Uterus (tissue), 4 donors: ENCODE measurements around the gene SLC2A2. TPM values are rescaled to one million over a fixed set of nuclear protein-coding genes. Genes with fewer than 3 reads are reported as not detected.

ENCODE experiments used
- DNase-seq, 2 donors: peaks; one replicate each; pipeline ENCODE4 v3.0.0-alpha.2; 2019 to 2020
- H3K27ac ChIP-seq, 2 donors: fragments of 200-600 bp; sonication (generic); 1 replicate in 1 of 2; 2 replicates in 1 of 2; pipeline ENCODE4 v1.5.1; 2016 to 2018
- H3K27me3 ChIP-seq, 2 donors: fragments of 200-600 bp; sonication (generic); one replicate each; pipeline ENCODE4 v1.5.1; 2018 to 2019; ENCODE audit warnings: control low read depth in 1 of 2
- H3K36me3 ChIP-seq, 2 donors: fragments of 200-600 bp; sonication (generic); one replicate each; pipeline ENCODE4 v1.5.1; 2019; ENCODE audit warnings: control low read depth in 1 of 2
- H3K4me1 ChIP-seq, 2 donors: fragments of 200-600 bp; sonication (generic); one replicate each; pipeline ENCODE4 v1.5.1; 2018 to 2019; ENCODE audit warnings: control low read depth in 1 of 2
- H3K4me3 ChIP-seq, 2 donors: fragments of 200-600 bp; sonication (generic); 1 replicate in 1 of 2; 2 replicates in 1 of 2; pipeline ENCODE4 v1.5.1; 2018 to 2019; ENCODE audit warnings: mild to moderate bottlenecking in 1 of 2
- H3K9me3 ChIP-seq, 2 donors: fragments of 200-600 bp; sonication (generic); one replicate each; pipeline ENCODE4 v1.5.1; 2019; ENCODE audit warnings: control low read depth in 1 of 2
- CTCF ChIP-seq, 4 experiments: fragments of 200-600 bp in 2 of 4; fragments of 450-650 bp in 2 of 4; sonication (generic) in 2 of 4; IDR thresholded peaks; one replicate each; pipeline ENCODE4 v1.5.1; 2016 to 2019; ENCODE audit warnings: antibody characterized with exemption in 4 of 4, mild to moderate bottlenecking in 2 of 4, moderate library complexity in 1 of 4
- POLR2A ChIP-seq, 2 donors: fragments of 450-650 bp; IDR thresholded peaks; one replicate each; pipeline ENCODE4 v1.6.1; 2016; ENCODE audit warnings: antibody characterized with exemption in 2 of 2, mild to moderate bottlenecking in 1 of 2, moderate library complexity in 1 of 2
- intact Hi-C: fragments of 100-400 bp; cut with DNase I; formaldehyde crosslinking; loops from one replicate; pipeline ENCODE4 v1.15.1; 2023; ENCODE audit warnings: low total_unique reads
- total RNA-seq, 4 donors: library from RNA; depleted of rRNA in 3 of 4; stranded (reverse); fragments of >200 nt in 3 of 4; gene quantifications; one replicate each; pipeline versions ENCODE4 v1.1.0 to v1.2.4, GENCODE V29; 2014 to 2023
- donor health status: DM: yes; HTN: yes; CAD: no.

SLC2A2 gene
- total RNA-seq, 4 donors from 2014 or later: not detected

GRCh38 chr3:171064461-171064860, 37.9 kb upstream of the SLC2A2 start:
- no peaks in the 10 kb centered on the region for H3K9me3 ChIP-seq
- H3K27me3 ChIP-seq: no peaks in the 10 kb centered on the region
- no peak for DNase-seq
- no peak overlapping the region for H3K27ac ChIP-seq
- H3K4me1 ChIP-seq: no peaks in the 10 kb centered on the region
- no peak for TF ChIP-seq POLR2A (IDR thresholded peaks at IDR 0.05)
- no peak for TF ChIP-seq CTCF (IDR thresholded peaks at IDR 0.05)
- H3K4me3 ChIP-seq: no peak overlapping the region
- intact Hi-C loops: no loop called here
- H3K36me3 ChIP-seq: no peaks in the 10 kb centered on the region

GRCh38 chr3:171061749-171062148, 35.2 kb upstream of the SLC2A2 start:
- no peak for DNase-seq
- intact Hi-C loops: no loop called here

GRCh38 chr3:171059978-171060377, 33.5 kb upstream of the SLC2A2 start:
- H3K4me1 ChIP-seq: no peaks in the 10 kb centered on the region
- no peak overlapping the region for H3K27ac ChIP-seq
- no peaks in the 10 kb centered on the region for H3K9me3 ChIP-seq
- no peak overlapping the region for H3K4me3 ChIP-seq
- no peaks in the 10 kb centered on the region for H3K36me3 ChIP-seq
- TF ChIP-seq POLR2A (IDR thresholded peaks at IDR 0.05): no peak
- TF ChIP-seq CTCF (IDR thresholded peaks at IDR 0.05): no peak
- intact Hi-C loops: no loop called here
- H3K27me3 ChIP-seq: no peaks in the 10 kb centered on the region
- DNase-seq: no peak

More at GRCh38 chr3:171061749-171062148, 35.2 kb upstream of the SLC2A2 start:
- Histone ChIP-seq H3K36me3 (no peaks in the 10 kb centered on the region), H3K4me3 (no peak overlapping the region), H3K27ac (no peak overlapping the region), H3K9me3 (no peaks in the 10 kb centered on the region), H3K4me1 (no peaks in the 10 kb centered on the region), H3K27me3 (no peaks in the 10 kb centered on the region)
- TF ChIP-seq POLR2A (IDR thresholded peaks at IDR 0.05) (no peak), CTCF (IDR thresholded peaks at IDR 0.05) (no peak)

- no peaks in the 10 kb centered on the region for H3K27me3 ChIP-seq
- no peaks in the 10 kb centered on the region for H3K36me3 ChIP-seq
- H3K27ac ChIP-seq: no peak overlapping the region
- no peaks in the 10 kb centered on the region for H3K9me3 ChIP-seq
- no peak for DNase-seq
- intact Hi-C loops: no loop called here
- H3K4me3 ChIP-seq: no peak overlapping the region
- H3K4me1 ChIP-seq: no peaks in the 10 kb centered on the region
- no peak for TF ChIP-seq POLR2A (IDR thresholded peaks at IDR 0.05)
- TF ChIP-seq CTCF (IDR thresholded peaks at IDR 0.05): no peak
Measured at GRCh38 chr3:171058873-171059603, 32.5 kb upstream of the SLC2A2 start.

- no peak overlapping the region for H3K4me3 ChIP-seq
- TF ChIP-seq POLR2A (IDR thresholded peaks at IDR 0.05) (no peak), CTCF (IDR thresholded peaks at IDR 0.05) (no peak)
- no peak overlapping the region for H3K27ac ChIP-seq
Measured at GRCh38 chr3:171058058-171058457, 31.5 kb upstream of the SLC2A2 start.

More at GRCh38 chr3:171058058-171058457, 31.5 kb upstream of the SLC2A2 start:
- no peak for DNase-seq
- Histone ChIP-seq H3K9me3 (no peaks in the 10 kb centered on the region), H3K27me3 (no peaks in the 10 kb centered on the region), H3K36me3 (no peaks in the 10 kb centered on the region), H3K4me1 (no peaks in the 10 kb centered on the region)
- intact Hi-C loops: no loop called here
